Adrenal gland (tissue), 12 donors: ENCODE results near the gene CYP26A1. TPM values are rescaled to one million over a fixed set of nuclear protein-coding genes. Genes with fewer than 3 reads are reported as not detected.

Experiments used
- DNase-seq, 7 donors: peaks; one replicate each; pipeline ENCODE4 v3.0.0-alpha.2; 2019 to 2020
- H3K27ac ChIP-seq, 5 donors: fragments of 200-600 bp; sonication (generic) in 4 of 5; 1 replicate in 3 of 5; 2 replicates in 2 of 5; pipeline versions ENCODE4 v1.5.1 to v1.8.0; 2016 to 2020; ENCODE audit warnings: mild to moderate bottlenecking in 1 of 5
- H3K27me3 ChIP-seq: fragments of 200-600 bp; 2 replicates; pipeline ENCODE4 v1.8.0; 2021
- H3K36me3 ChIP-seq, 2 donors: fragments of 200-600 bp; replicated peaks in 1 of 2; 1 replicate in 1 of 2; 2 replicates in 1 of 2; pipeline versions ENCODE4 v1.5.1 to v1.8.0; 2018 to 2022
- H3K4me1 ChIP-seq, 2 donors: fragments of 200-600 bp; replicated peaks in 1 of 2; 1 replicate in 1 of 2; 2 replicates in 1 of 2; pipeline versions ENCODE4 v1.5.1 to v1.8.0; 2018 to 2021
- H3K4me3 ChIP-seq, 4 donors: fragments of 200-600 bp; sonication (generic) in 3 of 4; one replicate each; pipeline ENCODE4 v1.5.1; 2016 to 2018
- H3K9me3 ChIP-seq, 3 donors: fragments of 200-600 bp; sonication (generic) in 1 of 3; replicated peaks in 1 of 3; 1 replicate in 2 of 3; 2 replicates in 1 of 3; pipeline versions ENCODE4 v1.5.1 to v1.8.0; 2016 to 2021
- POLR2A ChIP-seq, 2 donors: fragments of 450-650 bp; IDR thresholded peaks; one replicate each; pipeline ENCODE4 v1.6.1; 2017; ENCODE audit warnings: antibody characterized with exemption in 2 of 2, mild to moderate bottlenecking in 2 of 2, moderate library complexity in 1 of 2
- WGBS, 4 donors: extraction: QIAGEN DNeasy Blood & Tissue Kit in 2 of 4; methylation state at CpG; one replicate each; pipeline versions ENCODE4 v1.1.5 to v1.1.7; 2013 to 2017; 5-methylcytosine and 5-hydroxymethylcytosine counted together
- intact Hi-C, 2 donors: fragments of 100-400 bp; cut with DNase I; formaldehyde crosslinking; loops; one replicate each; pipeline versions ENCODE4 v1.14.1 to v1.15.0; 2022 to 2023
- polyA plus RNA-seq, 3 donors: library from polyadenylated mRNA; stranded (reverse); fragments of 200-250 nt in 2 of 3; fragments of 350-450 nt in 1 of 3; fragmentation: Illumina TruSeq in 1 of 3; extraction: RNeasy Lipid Tissue Mini Kit (QIAGEN cat#74804) in 1 of 3; gene quantifications; one replicate each; pipeline ENCODE4 v1.2.3, GENCODE V29; 2013 to 2014
- total RNA-seq, 9 donors: library from RNA; depleted of rRNA in 4 of 9; stranded (reverse); fragments of >200 nt in 4 of 9; fragments of 120-200 nt in 1 of 9; fragmentation: NEBNext Ultra II Directional in 1 of 9; extraction: Animal tissue kit (Norgen Biotek cat#: 25700) in 1 of 9; gene quantifications; one replicate each; pipeline versions ENCODE4 v1.1.0 to v1.2.4, GENCODE V29; 2013 to 2023
- TF ChIP-seq, protein P1 (sequence below), 6 experiments: fragments of 450-650 bp in 4 of 6; fragments of 200-600 bp in 2 of 6; sonication (generic) in 1 of 6; IDR thresholded peaks; 1 replicate in 5 of 6; 2 replicates in 1 of 6; pipeline versions ENCODE4 v1.5.1 to v1.8.0; 2016 to 2021; ENCODE audit warnings: antibody characterized with exemption in 6 of 6, mild to moderate bottlenecking in 2 of 6, moderate library complexity in 1 of 6
- donor health status: healthy with polysubstance abuse.
- donor health status: Bipolar disorder and iron deficiency.
- donor health status: DM: yes; HTN: yes; CAD: no.
- donor health status: DM: no; HTN: no; CAD: no.
- donor health status: DM: no; HTN: no; CAD: no.
- donor health status: DM: yes; HTN: yes; CAD: no.

CYP26A1 gene
- total and polyA plus RNA-seq, 12 donors, result 0.06 to 4.2 (median 0.42) TPM; not detected in 4

DNA sequence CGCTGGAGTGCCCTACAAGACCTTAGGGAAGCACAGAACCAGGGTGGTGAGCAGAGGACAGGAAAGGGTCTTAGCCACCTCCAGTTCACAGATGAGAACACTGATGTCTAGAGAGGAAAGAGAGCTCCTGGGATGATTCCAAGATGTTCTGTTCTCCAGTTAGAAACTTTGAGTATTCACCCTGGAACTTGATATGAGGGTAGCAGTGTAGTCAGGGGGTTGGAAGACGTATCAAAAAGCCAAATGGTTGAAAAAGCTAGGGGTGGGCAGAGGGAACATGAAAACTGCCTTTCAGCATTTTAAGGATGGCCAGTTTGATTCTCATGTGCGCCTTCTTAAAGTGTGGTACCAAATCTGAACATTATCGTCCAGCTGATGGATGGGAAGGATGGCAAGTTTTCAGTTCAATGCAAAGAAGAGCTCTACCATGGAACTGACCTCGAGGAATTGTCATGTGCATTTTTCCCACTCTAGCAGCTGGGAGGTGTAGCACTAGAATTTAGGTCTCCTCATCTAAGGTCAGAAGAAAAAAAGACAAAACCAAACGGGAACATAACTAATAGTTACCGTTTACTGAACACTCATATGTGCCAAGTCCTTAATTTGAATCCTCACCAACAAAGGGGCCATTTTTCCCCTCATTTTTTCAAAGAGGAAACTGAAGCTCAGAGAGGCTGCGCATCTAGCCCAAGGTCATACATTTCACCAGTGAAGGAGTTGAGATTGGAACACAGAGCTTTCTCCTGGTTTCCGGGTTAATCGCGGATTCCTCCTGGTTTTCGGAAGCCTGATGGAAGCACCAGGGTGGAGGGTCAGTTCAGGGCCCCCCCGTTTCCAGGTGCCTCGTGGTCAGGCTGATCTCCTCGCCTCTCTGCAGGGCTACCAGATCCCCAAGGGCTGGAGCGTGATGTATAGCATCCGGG lies 6.0 kb upstream of the CYP26A1 start:
- Histone ChIP-seq H3K27me3 (peaks cover 67% of the 10 kb centered on the region), H3K9me3 (no peaks in the 10 kb centered on the region), H3K4me1 (peaks cover 4 to 19% of the 10 kb centered on the region in 2 donors), H3K4me3 (no peak overlapping the region), H3K27ac (no peak overlapping the region), H3K36me3 (no peaks in the 10 kb centered on the region)
- 16 to 25% (median 19%) methylated on average over 12 to 17 of the region's 17 CpGs for WGBS, 4 donors
- TF ChIP-seq, protein P1, sequence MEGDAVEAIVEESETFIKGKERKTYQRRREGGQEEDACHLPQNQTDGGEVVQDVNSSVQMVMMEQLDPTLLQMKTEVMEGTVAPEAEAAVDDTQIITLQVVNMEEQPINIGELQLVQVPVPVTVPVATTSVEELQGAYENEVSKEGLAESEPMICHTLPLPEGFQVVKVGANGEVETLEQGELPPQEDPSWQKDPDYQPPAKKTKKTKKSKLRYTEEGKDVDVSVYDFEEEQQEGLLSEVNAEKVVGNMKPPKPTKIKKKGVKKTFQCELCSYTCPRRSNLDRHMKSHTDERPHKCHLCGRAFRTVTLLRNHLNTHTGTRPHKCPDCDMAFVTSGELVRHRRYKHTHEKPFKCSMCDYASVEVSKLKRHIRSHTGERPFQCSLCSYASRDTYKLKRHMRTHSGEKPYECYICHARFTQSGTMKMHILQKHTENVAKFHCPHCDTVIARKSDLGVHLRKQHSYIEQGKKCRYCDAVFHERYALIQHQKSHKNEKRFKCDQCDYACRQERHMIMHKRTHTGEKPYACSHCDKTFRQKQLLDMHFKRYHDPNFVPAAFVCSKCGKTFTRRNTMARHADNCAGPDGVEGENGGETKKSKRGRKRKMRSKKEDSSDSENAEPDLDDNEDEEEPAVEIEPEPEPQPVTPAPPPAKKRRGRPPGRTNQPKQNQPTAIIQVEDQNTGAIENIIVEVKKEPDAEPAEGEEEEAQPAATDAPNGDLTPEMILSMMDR (IDR thresholded peaks at IDR 0.05), result no peak
- no peak for TF ChIP-seq POLR2A (IDR thresholded peaks at IDR 0.05)
- DNase-seq, result no peak
- intact Hi-C loops, result no loop called here

DNA sequence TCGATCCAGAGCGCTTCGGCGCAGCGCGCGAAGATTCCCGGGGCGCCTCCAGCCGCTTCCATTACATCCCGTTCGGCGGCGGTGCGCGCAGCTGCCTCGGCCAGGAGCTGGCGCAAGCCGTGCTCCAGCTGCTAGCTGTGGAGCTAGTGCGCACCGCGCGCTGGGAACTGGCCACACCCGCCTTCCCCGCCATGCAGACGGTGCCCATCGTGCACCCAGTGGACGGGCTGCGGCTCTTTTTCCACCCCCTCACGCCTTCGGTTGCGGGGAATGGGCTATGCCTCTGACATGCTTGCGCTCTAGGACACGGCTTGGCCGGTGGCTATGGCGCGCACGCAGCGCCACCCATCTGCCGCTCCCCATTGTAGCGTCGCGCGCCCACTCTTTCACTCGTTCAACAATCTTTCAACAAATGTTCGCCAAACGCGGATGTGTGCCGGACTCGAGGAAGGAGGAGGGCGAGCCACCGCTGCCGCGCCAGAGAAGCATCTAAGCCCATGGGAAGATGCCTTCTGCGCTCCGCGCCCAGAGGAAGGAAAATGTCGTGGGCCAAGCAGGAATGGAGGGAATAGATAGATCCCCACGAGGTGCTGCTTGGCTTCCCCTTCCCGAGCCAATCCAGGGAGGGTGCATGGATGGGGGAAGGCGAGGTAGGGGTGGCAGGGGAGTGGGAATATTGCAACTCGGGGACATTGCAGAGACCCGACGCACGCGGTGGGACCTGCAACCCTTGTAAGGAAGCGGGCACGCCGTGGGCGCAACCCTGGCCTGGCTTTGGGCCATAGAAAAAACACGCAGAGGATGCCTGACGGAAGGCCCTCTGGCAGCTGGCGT lies 5.1 kb upstream of the CYP26A1 start:
- no peak for DNase-seq
- TF ChIP-seq POLR2A (IDR thresholded peaks at IDR 0.05), result no peak
- TF ChIP-seq, protein P1 (IDR thresholded peaks at IDR 0.05), result no peak
- Histone ChIP-seq H3K9me3 (no peaks in the 10 kb centered on the region), H3K27me3 (peaks cover 70% of the 10 kb centered on the region), H3K27ac (no peak overlapping the region), H3K4me1 (peaks cover 13 to 27% of the 10 kb centered on the region in 2 donors), H3K4me3 (no peak overlapping the region), H3K36me3 (no peaks in the 10 kb centered on the region)
- 4 to 13% (median 8%) methylated on average over 23 to 73 of the region's 73 CpGs for WGBS, 4 donors
- intact Hi-C loops, result no loop called here

DNA sequence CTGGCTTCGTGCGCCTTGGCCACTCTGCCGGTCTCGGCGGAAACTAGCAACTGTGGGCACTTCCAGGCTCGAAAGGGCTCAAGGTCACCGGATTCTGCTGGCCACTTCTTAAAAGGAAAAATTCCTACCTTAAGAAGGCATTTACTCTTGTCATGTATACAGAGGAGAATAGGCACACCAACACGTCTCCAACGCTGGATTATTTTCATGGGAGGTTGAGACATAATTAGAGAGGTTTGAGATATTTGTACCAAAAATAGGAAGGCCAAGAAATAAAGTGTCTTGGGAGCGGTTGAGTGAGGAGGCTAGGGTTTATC lies 4.5 kb upstream of the CYP26A1 start:
- intact Hi-C loops, result no loop called here
- no peak for DNase-seq
- Histone ChIP-seq H3K27me3 (peaks cover 73% of the 10 kb centered on the region), H3K36me3 (no peaks in the 10 kb centered on the region), H3K27ac (no peak overlapping the region), H3K4me1 (peaks cover 17 to 33% of the 10 kb centered on the region in 2 donors), H3K9me3 (no peaks in the 10 kb centered on the region), H3K4me3 (no peak overlapping the region)
- TF ChIP-seq, protein P1 (IDR thresholded peaks at IDR 0.05), result no peak
- TF ChIP-seq POLR2A (IDR thresholded peaks at IDR 0.05), result no peak
- 32 to 48% (median 37%) methylated on average over 8 to 10 of the region's 10 CpGs for WGBS, 4 donors
